Occipital lobe (tissue), 2 donors: ENCODE results near the gene BRIP1. TPM values are rescaled to one million over a fixed set of nuclear protein-coding genes. Genes with fewer than 3 reads are reported as not detected.
"Not testable (repeated sequence)": the region's sequence is repeated elsewhere in the genome, so short reads cannot be mapped to it uniquely, and the experiment has no call there.

Experiments used
- DNase-seq: peaks from one replicate; lab custom pipeline; 2025; lab: John Stamatoyannopoulos, UW
- total RNA-seq: library from RNA; depleted of rRNA; stranded (reverse); fragments of >200 nt; gene quantifications from one replicate; pipeline ENCODE4 v1.2.3, GENCODE V29; 2014

The BRIP1 gene
- total RNA-seq, 1 donor from 2014 or later, result 5.8 TPM

GRCh38 chr17:61666406-61667088 is 196.8 kb downstream of the BRIP1 start:
- not testable (repeated sequence) for DNase-seq

- DNase-seq, result no peak
Observed at GRCh38 chr17:61663310-61663709, 200.0 kb downstream of the BRIP1 start.

DNA sequence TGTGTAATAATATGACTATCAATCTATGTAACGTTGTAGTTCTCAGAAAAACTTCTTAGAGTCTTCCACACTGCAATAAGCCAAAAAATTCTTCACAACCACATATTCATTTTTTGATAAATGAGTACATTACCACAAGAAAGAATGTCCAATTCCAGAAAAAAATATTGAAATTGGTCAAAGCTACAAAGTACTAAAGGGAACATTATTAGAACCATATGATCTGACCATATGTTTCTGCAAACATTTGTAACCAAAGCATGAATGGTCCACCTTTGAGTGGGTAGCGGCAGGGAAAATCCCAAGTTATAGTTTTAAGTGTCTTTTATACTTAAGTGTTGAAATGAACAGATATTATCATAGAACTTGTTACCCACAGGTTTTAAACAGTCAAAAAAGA is 200.6 kb downstream of the BRIP1 start:
- no peak for DNase-seq

GRCh38 chr17:61662186-61662585 is 201.1 kb downstream of the BRIP1 start:
- DNase-seq, result no peak

- DNase-seq, result no peak
Observed at GRCh38 chr17:61660746-61661485, 202.4 kb downstream of the BRIP1 start.

DNA sequence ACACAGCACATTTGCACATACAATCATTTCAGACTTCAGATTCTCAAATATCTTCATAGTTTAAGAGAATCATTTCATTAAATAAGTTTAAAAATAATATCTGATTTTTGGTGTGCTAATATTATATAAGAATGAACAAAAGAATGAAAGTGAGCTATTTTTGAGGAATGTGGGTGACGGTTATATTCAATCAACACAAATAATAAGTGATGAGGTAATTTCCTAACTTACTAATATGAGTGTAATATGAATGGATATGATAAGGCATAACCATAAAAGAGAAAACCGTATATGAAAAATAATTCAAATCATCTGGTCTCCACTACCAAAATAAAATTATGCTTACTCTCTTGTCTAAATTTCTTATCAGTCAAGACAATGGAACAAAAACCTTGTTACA is 203.9 kb downstream of the BRIP1 start:
- DNase-seq, result no peak

- no peak for DNase-seq
Observed at GRCh38 chr17:61658183-61658582, 205.1 kb downstream of the BRIP1 start.

DNA sequence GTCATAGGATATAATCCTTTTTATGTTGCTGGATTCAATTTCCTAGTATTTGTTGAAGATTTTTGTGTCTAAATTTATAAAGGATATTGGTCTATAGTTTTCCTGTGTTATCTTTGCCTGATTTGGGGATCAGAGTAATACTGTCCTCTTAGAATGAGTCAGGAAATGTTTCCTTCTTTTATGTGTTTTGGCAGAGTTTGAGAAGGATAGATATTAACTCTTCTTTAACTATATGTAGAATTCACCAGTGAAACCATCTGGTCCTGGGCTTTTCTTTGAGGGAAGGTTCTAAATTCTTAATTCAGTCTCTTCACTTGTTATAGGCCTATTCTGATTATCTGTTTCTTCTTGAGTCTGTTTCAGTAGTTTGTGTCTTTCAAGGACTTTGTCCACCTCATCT is 206.0 kb downstream of the BRIP1 start:
- DNase-seq, result no peak

DNA sequence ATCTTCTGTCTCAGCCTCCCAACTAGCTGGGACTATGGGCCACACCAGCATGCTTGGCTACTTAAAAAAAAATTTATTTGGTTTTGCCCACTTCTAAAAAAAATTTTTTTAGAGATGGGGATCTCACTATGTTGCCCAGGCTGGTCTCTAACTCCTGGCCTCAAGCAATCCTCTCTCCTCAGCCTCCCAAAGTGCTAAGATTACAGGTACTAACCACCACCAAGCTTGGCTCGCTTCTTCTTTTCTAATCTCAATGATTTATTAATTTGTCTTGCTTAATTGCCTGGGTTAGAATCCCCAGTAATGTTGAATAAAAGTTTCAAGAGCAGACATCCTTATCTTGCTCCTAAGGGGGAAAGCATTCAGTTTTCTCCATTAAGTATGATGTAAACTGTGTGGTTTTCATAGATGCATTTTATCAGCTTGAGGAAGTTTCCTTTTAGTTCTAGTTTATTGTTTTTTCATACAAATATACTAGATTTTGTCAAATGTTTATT is 206.6 kb downstream of the BRIP1 start:
- no peak for DNase-seq

DNA sequence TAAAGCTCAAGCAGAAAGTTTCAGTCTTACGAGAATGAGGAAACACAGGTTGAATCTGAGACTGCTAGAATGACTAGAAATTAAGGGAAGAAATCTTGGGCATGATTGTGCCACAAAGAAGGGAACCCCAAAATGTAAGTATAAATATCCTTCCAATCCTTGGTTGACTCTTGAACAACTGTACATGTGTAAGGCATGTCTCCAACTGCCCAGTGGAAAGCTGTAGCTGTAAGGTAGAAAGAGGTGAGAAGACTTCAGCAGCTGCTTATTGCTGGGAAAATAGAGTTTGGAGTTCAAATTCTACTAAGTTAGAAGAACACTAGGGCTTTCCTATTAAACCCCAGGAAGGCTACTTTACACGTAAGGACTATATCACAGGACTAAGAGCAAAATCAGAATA is 212.6 kb downstream of the BRIP1 start:
- DNase-seq, result no peak

DNA sequence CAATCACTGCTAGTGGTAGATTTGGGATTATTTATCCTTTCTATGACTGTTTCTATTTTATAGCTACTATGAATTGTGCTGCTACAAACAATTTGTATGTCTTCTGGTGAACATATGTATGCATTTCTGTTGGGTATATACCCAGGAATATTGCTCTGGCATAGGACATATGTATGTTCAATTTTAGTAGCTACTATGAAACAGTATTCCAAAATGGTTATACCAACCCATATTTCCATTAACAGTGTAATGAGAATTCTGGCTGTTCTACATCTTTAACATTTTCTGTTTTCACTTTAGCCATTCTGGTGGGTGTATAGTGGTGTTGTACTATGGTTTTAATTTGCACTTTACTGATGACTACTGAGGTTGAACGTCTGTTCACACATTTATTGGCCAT is 214.7 kb downstream of the BRIP1 start:
- no peak for DNase-seq

DNA sequence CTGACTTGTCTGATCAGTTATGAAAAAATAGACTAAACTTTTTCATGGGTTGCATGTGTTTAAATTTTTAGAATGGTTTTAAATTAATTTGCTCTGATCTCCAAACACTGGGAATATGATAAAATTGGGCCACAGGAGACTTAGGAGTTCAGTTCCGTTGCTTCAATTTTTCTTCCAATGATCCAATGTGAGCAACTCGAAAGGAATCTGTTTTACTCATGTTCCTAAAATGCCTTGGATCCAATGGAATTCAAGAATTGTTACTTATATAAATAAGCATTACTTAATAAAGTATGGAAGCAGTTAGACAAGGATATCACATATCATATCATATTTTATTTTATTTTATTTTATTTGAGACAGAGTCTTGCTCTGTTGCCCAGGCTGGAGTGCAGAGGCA is 216.3 kb downstream of the BRIP1 start:
- DNase-seq, result no peak

DNA sequence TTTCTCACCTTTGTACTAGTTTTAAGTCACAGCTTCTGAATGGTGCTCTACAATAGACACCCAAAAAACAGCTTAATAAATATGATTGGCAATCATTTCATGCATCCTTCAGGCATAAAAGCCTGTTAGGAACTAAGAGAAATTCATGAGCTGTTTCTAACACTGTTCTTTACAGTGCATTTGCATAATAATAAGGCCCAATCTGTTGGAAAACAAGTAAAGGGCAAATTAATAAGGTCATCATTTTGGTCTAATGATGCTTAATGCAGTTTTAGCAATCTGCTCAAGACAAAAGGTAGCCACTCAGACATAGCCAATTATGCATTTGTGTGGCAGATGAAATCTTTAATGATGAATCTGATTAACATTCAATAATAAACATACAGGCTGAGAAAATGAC is 216.8 kb downstream of the BRIP1 start:
- no peak for DNase-seq

GRCh38 chr17:61645920-61646319 is 217.4 kb downstream of the BRIP1 start:
- no peak for DNase-seq

DNA sequence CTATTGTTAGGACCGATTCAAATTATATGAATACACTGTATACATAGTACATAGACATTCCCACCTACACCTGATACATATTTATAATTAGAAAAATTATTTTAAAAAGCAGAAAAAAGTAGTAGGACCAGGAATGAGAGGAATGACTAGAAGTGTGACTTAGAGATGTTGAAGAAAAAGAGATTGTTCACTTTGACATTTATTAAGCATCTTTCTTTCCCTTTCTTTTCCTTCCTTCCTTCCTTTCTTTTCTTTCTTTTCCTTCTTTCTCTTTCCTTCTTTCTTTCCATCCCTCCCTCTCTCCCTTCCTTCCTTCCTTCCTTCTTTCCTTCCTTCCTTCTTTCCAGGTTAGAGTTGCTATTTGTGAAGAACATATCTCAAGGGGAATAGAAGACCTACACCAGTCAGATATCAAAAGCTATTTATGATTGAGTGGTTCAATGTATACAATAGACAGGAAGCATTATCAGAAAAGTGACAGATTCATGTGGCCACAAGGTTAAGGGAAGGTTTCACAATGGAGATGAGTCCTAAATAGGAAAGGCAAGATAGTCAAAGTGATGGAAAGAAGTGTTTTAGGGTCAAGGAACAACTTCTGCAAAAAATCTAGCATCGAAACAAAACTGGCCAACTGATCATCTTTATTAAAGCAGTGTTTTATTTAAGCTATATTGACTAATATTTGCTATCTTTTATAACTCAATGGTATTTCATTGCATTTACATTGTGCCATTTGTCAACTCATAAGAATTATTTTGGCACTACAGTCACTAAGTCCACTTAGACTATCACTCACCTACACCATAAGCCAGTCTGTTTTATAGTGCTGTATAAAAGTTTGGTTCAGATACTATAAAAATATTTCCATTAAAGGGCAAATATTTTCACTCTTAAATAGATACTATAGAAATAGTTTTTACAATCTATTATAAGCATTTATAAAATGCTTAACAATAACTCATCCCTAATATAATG is 218.2 kb downstream of the BRIP1 start:
- no peak for DNase-seq

DNA sequence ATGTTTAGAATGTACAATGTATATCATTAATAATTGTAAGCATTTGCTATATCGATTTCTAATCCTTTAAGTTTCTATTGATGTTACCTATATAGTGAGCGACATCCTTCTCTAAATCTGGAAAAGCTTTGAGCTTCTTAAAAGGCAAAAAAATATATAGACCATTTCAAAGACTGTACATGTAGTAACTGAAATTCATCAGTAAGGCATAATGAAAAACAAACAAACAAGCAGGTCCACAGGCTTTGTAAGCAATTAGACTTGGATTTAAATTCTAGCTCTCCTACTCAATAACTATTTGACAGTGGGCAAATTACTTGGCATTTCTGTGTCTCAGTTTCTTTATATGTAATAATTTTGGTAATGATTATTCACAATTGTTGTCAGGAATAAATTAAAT is 220.6 kb downstream of the BRIP1 start:
- DNase-seq, result no peak

DNA sequence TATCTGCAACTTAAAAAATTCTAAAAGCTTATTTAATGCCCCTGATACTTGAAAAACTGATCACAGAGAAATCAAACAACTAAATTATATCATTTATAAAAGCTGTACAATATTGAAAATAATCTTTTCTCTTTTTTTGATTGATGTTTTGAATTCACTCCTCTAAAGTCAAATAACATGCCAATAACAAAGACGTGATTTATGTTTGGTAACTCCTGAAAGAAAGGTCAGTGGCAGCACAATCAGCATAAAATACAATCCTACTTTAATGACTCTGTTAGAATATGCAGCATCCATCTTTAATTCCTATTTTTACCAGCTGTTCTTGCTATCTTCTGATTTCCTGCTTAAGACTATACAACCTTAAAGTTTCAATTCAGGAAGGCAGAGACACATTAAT is 221.6 kb downstream of the BRIP1 start:
- DNase-seq, result no peak

- DNase-seq, result no peak
Observed at GRCh38 chr17:61641084-61641483, 222.2 kb downstream of the BRIP1 start.

- DNase-seq, result no peak
Observed at GRCh38 chr17:61639818-61640217, 223.5 kb downstream of the BRIP1 start.

- DNase-seq, result no peak
Observed at GRCh38 chr17:61638087-61638486, 225.2 kb downstream of the BRIP1 start.

GRCh38 chr17:61635913-61636432 is 227.4 kb downstream of the BRIP1 start:
- no peak for DNase-seq
